Neural progenitor cell (in vitro differentiated cells): Measurements from ENCODE around the gene PVALB. TPM values are rescaled to one million over a fixed set of nuclear protein-coding genes. Genes with fewer than 3 reads are reported as not detected.

Experiments
- DNase-seq: peaks from one replicate; pipeline ENCODE4 v3.0.0-alpha.2; 2016; ENCODE audit warnings: low spot score
- H2AFZ ChIP-seq: fragments of 200-600 bp; sonication (generic); replicated peaks from 2 replicates; pipeline ENCODE4 v1.6.1; 2016; ENCODE audit warnings: antibody characterized with exemption
- H3F3A ChIP-seq: fragments of 200-600 bp; sonication (generic); 2 replicates; pipeline ENCODE4 v1.6.1; 2016; ENCODE audit warnings: antibody characterized with exemption, low read depth
- H3K27ac ChIP-seq: fragments of 200-600 bp; sonication (generic); 2 replicates; pipeline ENCODE4 v1.5.1; 2016; ENCODE audit warnings: mild to moderate bottlenecking
- H3K27me3 ChIP-seq: fragments of 200-600 bp; sonication (generic); 2 replicates; pipeline ENCODE4 v1.6.1; 2016; ENCODE audit warnings: mild to moderate bottlenecking, moderate library complexity
- H3K36me3 ChIP-seq: fragments of 200-600 bp; sonication (generic); 2 replicates; pipeline ENCODE4 v1.5.1; 2016
- H3K4me1 ChIP-seq: fragments of 200-600 bp; sonication (generic); 2 replicates; pipeline ENCODE4 v1.6.1; 2016; ENCODE audit warnings: mixed run types
- H3K4me2 ChIP-seq: fragments of 200-600 bp; sonication (generic); 2 replicates; pipeline ENCODE4 v1.6.1; 2016
- H3K4me3 ChIP-seq: fragments of 200-600 bp; sonication (generic); 2 replicates; pipeline ENCODE4 v1.5.1; 2016
- H3K79me2 ChIP-seq: fragments of 200-600 bp; sonication (generic); 2 replicates; pipeline ENCODE4 v1.6.1; 2016; ENCODE audit warnings: low read depth
- H3K9ac ChIP-seq: fragments of 200-600 bp; sonication (generic); 2 replicates; pipeline ENCODE4 v1.6.1; 2016
- H3K9me3 ChIP-seq: fragments of 200-600 bp; sonication (generic); 2 replicates; pipeline ENCODE4 v1.5.1; 2016; ENCODE audit warnings: low read depth
- H4K20me1 ChIP-seq: fragments of 200-600 bp; sonication (generic); 2 replicates; pipeline ENCODE4 v1.6.1; 2016; ENCODE audit warnings: low read depth
- H3K27ac Mint-ChIP-seq: 3 replicates; pipeline ENCODE4 v1.8.0; 2021; ENCODE audit warnings: mixed read lengths
- H3K27me3 Mint-ChIP-seq: 2 replicates; pipeline ENCODE4 v1.8.0; 2022; ENCODE audit warnings: low read depth, mild to moderate bottlenecking, inconsistent platforms, moderate library complexity, mixed read lengths; ENCODE audit not compliant: insufficient read depth
- H3K36me3 Mint-ChIP-seq: 3 replicates; pipeline ENCODE4 v1.8.0; 2021; ENCODE audit warnings: mixed read lengths
- H3K4me1 Mint-ChIP-seq: 3 replicates; pipeline ENCODE4 v1.8.0; 2021; ENCODE audit warnings: mixed read lengths
- H3K4me3 Mint-ChIP-seq: 3 replicates; pipeline ENCODE4 v1.8.0; 2021; ENCODE audit warnings: mild to moderate bottlenecking, moderate library complexity, mixed read lengths
- H3K9me3 Mint-ChIP-seq: 3 replicates; pipeline ENCODE4 v1.8.0; 2020; ENCODE audit warnings: mixed read lengths
- CTCF ChIP-seq: fragments of 200-600 bp; sonication (generic); IDR thresholded peaks from 2 replicates; pipeline ENCODE4 v1.5.1; 2017; ENCODE audit warnings: antibody characterized with exemption, mild to moderate bottlenecking
- EZH2 ChIP-seq: fragments of 200-600 bp; sonication (generic); IDR thresholded peaks from 2 replicates; pipeline ENCODE4 v1.6.1; 2017; ENCODE audit warnings: antibody characterized with exemption, mild to moderate bottlenecking, moderate library complexity
- EZH2phosphoT487 ChIP-seq: fragments of 200-600 bp; sonication (generic); IDR thresholded peaks from 2 replicates; pipeline ENCODE4 v1.6.1; 2017; ENCODE audit warnings: antibody characterized with exemption
- total RNA-seq: library from RNA; depleted of rRNA; stranded (reverse); fragments of >200 nt; gene quantifications from 2 replicates; pipeline ENCODE4 v1.2.3, GENCODE V29; 2015; ENCODE audit warnings: low replicate concordance

The PVALB gene
- total RNA-seq, 1 donor from 2014 or later = not detected

- no peaks in the 10 kb centered on the region for H4K20me1 ChIP-seq
- peaks cover 11% of the 10 kb centered on the region for H3K27me3 Mint-ChIP-seq
- TF ChIP-seq EZH2phosphoT487 (no peak), CTCF (no peak), EZH2 (no peak)
Measured at GRCh38 chr22:36852056-36852973, 35.5 kb upstream of the PVALB start.

GRCh38 chr22:36850682-36851081 is 33.8 kb upstream of the PVALB start:
- no peak for DNase-seq
- Mint-ChIP-seq H3K36me3 (no peaks in the 10 kb centered on the region), H3K27me3 (peaks cover 4% of the 10 kb centered on the region), H3K4me1 (peaks cover 13% of the 10 kb centered on the region), H3K9me3 (no peaks in the 10 kb centered on the region), H3K4me3 (no peak overlapping the region), H3K27ac (no peak overlapping the region)
- Histone ChIP-seq H3K79me2 (no peaks in the 10 kb centered on the region), H3K27me3 (peaks cover 12% of the 10 kb centered on the region), H3K4me2 (no peak overlapping the region), H3K9ac (no peak overlapping the region), H3F3A (no peaks in the 10 kb centered on the region), H3K27ac (no peak overlapping the region), H3K4me1 (no peaks in the 10 kb centered on the region), H2AFZ (no peak overlapping the region), H3K4me3 (no peak overlapping the region), H3K36me3 (no peaks in the 10 kb centered on the region), H4K20me1 (no peaks in the 10 kb centered on the region), H3K9me3 (no peaks in the 10 kb centered on the region)
- no peak for TF ChIP-seq CTCF
- TF ChIP-seq EZH2 = no peak
- TF ChIP-seq EZH2phosphoT487 = no peak

More at GRCh38 chr22:36852056-36852973, 35.5 kb upstream of the PVALB start:
- Histone ChIP-seq H3K4me3 (no peak overlapping the region), H2AFZ (no peak overlapping the region), H3F3A (no peaks in the 10 kb centered on the region), H3K79me2 (no peaks in the 10 kb centered on the region), H3K4me1 (no peaks in the 10 kb centered on the region), H3K36me3 (no peaks in the 10 kb centered on the region), H3K9me3 (no peaks in the 10 kb centered on the region), H3K4me2 (no peak overlapping the region), H3K27me3 (peaks cover 27% of the 10 kb centered on the region), H3K27ac (no peak overlapping the region), H3K9ac (no peak overlapping the region)
- Mint-ChIP-seq H3K4me3 (no peak overlapping the region), H3K27ac (no peak overlapping the region), H3K9me3 (peaks cover 2% of the 10 kb centered on the region), H3K36me3 (no peaks in the 10 kb centered on the region), H3K4me1 (peaks cover 17% of the 10 kb centered on the region)
- no peak for DNase-seq

- H3K27ac Mint-ChIP-seq = peak overlapping the region; percentile 30
- Histone ChIP-seq H3K27ac (no peak overlapping the region), H3K79me2 (no peaks in the 10 kb centered on the region), H3K9me3 (no peaks in the 10 kb centered on the region), H3K4me1 (no peaks in the 10 kb centered on the region), H3K4me3 (no peak overlapping the region), H2AFZ (no peak overlapping the region), H3F3A (no peaks in the 10 kb centered on the region), H3K4me2 (no peak overlapping the region), H3K9ac (no peak overlapping the region), H4K20me1 (no peaks in the 10 kb centered on the region), H3K36me3 (no peaks in the 10 kb centered on the region), H3K27me3 (peaks cover 9% of the 10 kb centered on the region)
- no peaks in the 10 kb centered on the region for H3K36me3 Mint-ChIP-seq
- TF ChIP-seq CTCF (no peak), EZH2phosphoT487 (no peak), EZH2 (no peak)
- DNase-seq = no peak
- no peaks in the 10 kb centered on the region for H3K9me3 Mint-ChIP-seq
- H3K4me1 Mint-ChIP-seq = peaks cover 11% of the 10 kb centered on the region
- H3K4me3 Mint-ChIP-seq = no peak overlapping the region
- H3K27me3 Mint-ChIP-seq = peaks cover 4% of the 10 kb centered on the region
Measured at GRCh38 chr22:36850056-36850455, 33.2 kb upstream of the PVALB start.
